ENCODE measurements around the gene TIMP2.
"Not testable (repeated sequence)": the region's sequence is repeated elsewhere in the genome, so short reads cannot be mapped to it uniquely, and the experiment has no call there.

Gene TIMP2

GRCh38 chr17:78888941-78889518 is 36.2 kb downstream of the TIMP2 start:
- TF ChIP-seq GATA1 (IDR thresholded peaks at IDR 0.05; ENCODE audit: low read depth, low read length): no peak
- TF ChIP-seq POLR2A (IDR thresholded peaks at IDR 0.05; ENCODE audit: low read length): no peak
- DNase-seq: no peak

- DNase-seq: no peak
- TF ChIP-seq GATA1 (IDR thresholded peaks at IDR 0.05; ENCODE audit: low read depth, low read length) (no peak), POLR2A (IDR thresholded peaks at IDR 0.05; ENCODE audit: low read length) (no peak)
These were observed 38.2 kb downstream of the TIMP2 start for GRCh38 chr17:78886954-78887353.

- no peak for DNase-seq
- no peak for TF ChIP-seq GATA1 (IDR thresholded peaks at IDR 0.05; ENCODE audit: low read depth, low read length)
- TF ChIP-seq POLR2A (IDR thresholded peaks at IDR 0.05; ENCODE audit: low read length): no peak
These were observed 39.2 kb downstream of the TIMP2 start for GRCh38 chr17:78885956-78886355.

DNA sequence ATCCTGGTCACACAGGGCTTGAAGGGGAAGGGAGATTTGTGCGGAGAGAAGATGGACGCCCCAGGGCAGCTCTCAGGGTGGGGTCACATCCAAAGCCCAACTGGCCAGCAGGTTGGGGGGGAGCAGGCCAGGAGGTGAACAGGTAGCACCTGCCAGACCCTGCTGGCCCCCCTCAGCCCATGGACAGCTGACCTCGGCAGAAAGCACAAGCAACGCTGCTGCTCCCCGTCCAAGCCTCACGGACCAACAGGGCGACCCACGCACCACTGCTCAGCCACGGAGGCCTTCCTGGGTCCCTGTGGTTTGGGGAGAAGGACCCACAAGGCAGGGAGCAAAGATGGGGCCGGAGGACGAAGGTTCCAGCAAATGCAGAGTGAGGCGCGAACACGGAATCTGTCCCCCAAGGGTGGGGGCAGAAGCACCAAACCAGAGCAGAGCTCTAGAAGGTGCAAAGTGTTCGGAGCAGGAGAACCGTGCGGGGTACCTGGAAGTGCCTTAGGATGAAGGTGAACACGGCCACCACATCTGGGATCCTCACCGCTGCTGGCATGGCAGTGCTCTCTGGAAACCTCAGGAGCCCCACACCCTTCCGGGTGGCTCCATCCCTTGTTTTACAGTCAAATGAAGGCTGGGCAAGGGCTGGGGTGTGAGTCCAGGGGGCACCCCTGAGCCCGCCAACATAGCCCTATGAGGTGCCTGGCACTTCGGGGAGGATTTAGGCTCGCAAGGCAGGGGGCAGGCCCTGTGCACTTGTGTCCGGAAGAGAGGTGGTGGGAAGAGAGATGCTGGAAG is 40.1 kb downstream of the TIMP2 start:
- DNase-seq: no peak
- TF ChIP-seq POLR2A (IDR thresholded peaks at IDR 0.05; ENCODE audit: low read length) (no peak), GATA1 (IDR thresholded peaks at IDR 0.05; ENCODE audit: low read depth, low read length) (no peak)

GRCh38 chr17:78884148-78884825 is 40.9 kb downstream of the TIMP2 start:
- DNase-seq: no peak
- no peak for TF ChIP-seq GATA1 (IDR thresholded peaks at IDR 0.05; ENCODE audit: low read depth, low read length)
- no peak for TF ChIP-seq POLR2A (IDR thresholded peaks at IDR 0.05; ENCODE audit: low read length)

GRCh38 chr17:78883533-78884131 is 41.6 kb downstream of the TIMP2 start:
- DNase-seq: no peak
- TF ChIP-seq POLR2A (IDR thresholded peaks at IDR 0.05; ENCODE audit: low read length) (no peak), GATA1 (IDR thresholded peaks at IDR 0.05; ENCODE audit: low read depth, low read length) (no peak)

GRCh38 chr17:78883089-78883532 is 42.1 kb downstream of the TIMP2 start:
- TF ChIP-seq GATA1 (IDR thresholded peaks at IDR 0.05; ENCODE audit: low read depth, low read length): no peak
- TF ChIP-seq POLR2A (IDR thresholded peaks at IDR 0.05; ENCODE audit: low read length): no peak

GRCh38 chr17:78882540-78883088 is 42.6 kb downstream of the TIMP2 start:
- DNase-seq: no peak
- TF ChIP-seq GATA1 (IDR thresholded peaks at IDR 0.05; ENCODE audit: low read depth, low read length): no peak
- TF ChIP-seq POLR2A (IDR thresholded peaks at IDR 0.05; ENCODE audit: low read length): no peak

More at GRCh38 chr17:78883089-78883532, 42.1 kb downstream of the TIMP2 start:
- peak; percentile 67 to 78 for DNase-seq

DNA sequence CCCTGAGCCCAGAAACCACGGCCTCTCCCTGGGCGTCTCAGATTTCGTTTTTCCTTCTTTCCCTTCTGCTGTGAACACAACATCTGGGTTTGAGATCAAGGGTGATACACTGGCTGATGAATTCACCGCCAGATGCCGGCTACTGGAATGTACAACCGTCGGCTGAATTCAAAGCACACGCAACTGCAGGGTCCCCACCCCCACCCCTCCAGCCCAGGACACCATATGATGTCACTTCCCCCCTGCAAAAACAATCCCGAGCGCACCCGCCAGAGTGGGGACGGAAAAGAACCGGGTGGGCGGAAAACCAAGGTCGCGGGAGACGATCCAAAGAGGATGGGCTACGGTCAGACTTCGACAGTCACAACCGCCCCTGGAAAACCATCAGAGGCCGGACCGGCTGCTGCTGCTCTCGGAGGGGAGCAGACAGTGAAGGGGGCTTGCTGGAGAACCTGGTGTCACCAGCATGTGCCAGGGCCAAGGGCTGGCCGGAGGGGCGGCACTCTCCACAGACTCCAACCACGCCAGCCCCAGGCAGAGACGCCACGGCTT is 45.5 kb downstream of the TIMP2 start:
- TF ChIP-seq POLR2A (IDR thresholded peaks at IDR 0.05; ENCODE audit: low read length) (no peak), GATA1 (IDR thresholded peaks at IDR 0.05; ENCODE audit: low read depth, low read length) (no peak)
- no peak for DNase-seq

DNA sequence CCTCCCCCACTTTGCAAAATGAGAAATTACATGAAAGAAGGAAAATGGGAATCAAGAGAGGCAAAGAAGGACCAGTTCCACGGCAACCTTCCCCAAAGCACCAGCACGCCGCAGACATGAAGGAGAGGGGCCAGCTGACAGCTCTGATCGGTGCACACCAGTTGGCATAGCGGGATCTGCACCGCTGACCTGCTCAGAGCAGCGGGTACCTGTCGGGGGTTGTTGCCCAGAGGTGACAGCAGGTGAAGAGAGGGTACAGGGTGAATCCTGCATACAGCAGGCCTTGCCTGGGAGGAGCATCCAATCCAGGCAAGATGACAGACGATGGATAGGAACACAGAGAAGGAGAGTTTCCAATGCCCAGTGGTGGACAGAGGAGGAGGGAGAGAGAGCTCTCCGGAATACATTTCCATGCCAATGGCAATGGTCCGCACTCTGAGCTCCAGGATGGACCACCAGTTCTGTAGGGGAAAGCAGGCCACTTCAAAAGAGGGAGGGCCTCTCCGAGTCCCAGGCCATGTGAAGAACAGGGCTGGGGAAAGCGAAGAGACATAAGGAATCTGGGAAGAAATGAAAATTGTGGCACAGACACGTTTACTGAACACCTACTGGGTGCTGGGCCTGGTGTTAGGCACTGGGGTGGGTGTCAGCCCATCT is 46.2 kb downstream of the TIMP2 start:
- no peak for TF ChIP-seq POLR2A (IDR thresholded peaks at IDR 0.05; ENCODE audit: low read length)
- no peak for TF ChIP-seq GATA1 (IDR thresholded peaks at IDR 0.05; ENCODE audit: low read depth, low read length)
- DNase-seq: no peak

DNA sequence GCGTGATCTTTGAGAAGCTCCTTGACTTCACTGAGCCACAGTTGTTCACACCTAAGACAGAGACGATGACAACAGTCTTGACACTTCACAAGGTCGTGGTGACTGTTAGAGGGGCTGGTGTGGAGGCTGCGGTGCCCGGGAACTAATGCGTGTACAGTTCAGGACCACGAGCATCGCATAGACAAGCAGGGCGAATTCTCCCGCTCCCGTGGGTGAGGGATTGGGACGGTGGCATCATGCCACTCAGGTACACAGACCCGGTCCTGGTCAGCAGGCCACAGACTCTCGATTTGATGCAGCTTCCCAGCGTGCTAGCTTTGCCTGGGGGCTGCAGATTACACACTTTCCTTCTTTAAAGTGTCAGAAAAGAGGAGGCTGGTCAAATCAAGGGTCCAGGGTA is 46.9 kb downstream of the TIMP2 start:
- DNase-seq: no peak
- TF ChIP-seq GATA1 (IDR thresholded peaks at IDR 0.05; ENCODE audit: low read depth, low read length): no peak
- TF ChIP-seq POLR2A (IDR thresholded peaks at IDR 0.05; ENCODE audit: low read length): no peak

DNA sequence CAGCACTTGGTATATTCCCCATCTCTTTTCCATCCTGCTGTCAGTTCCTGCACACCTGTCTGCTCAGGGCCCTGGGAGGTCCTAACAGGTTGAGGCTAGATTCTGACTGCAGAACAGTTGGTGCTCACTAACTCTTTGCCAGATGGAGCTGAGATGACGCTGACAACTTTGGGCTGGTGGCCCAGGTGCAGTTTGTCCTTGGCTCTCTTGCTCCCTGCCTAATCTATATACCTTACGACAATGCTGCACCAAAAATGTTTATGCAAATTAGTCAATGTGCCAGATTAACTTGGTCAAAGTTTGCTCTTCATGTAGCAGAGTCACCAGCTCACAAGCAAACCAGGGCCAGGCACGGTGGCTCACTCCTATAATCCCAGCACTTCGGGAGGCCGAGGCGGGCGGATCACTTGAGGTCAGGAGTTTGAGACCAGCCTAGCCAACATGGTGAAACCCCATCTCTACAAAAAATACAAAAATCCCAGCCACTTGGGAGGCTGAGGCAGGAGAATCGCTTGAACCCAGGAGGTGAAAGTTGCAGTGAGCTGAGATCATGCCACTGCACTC is 48.2 kb downstream of the TIMP2 start:
- DNase-seq: not testable (repeated sequence)

GRCh38 chr17:78876094-78876597 is 49.0 kb downstream of the TIMP2 start:
- DNase-seq: no peak

More at GRCh38 chr17:78876094-78876597, 49.0 kb downstream of the TIMP2 start:
- no peak for TF ChIP-seq GATA1 (IDR thresholded peaks at IDR 0.05; ENCODE audit: low read depth, low read length)
- TF ChIP-seq POLR2A (IDR thresholded peaks at IDR 0.05; ENCODE audit: low read length): no peak

All from erythroblast (primary cell).